ENCODE measurements around the gene JPT2.

DNA sequence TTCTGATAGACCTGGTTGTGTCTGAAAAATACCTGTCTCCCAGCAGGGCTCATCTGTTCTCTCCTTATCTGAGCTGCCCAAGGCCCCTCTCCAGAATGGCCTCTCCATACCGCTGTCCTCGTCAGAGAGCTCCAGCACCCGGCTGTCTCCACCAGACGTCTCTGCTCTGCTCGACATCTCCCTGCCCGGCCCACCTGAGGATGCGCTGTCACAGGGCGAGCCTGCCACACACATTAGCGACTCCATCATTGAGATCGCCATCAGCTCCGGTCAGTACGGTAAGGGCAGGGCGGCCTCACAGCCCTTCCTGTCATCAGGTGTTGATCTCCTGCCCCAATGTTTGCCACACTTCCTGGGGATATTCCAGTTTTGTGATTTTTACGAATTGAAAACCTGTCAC is 10.2 kb upstream of the JPT2 start:
- TF ChIP-seq, protein P1, sequence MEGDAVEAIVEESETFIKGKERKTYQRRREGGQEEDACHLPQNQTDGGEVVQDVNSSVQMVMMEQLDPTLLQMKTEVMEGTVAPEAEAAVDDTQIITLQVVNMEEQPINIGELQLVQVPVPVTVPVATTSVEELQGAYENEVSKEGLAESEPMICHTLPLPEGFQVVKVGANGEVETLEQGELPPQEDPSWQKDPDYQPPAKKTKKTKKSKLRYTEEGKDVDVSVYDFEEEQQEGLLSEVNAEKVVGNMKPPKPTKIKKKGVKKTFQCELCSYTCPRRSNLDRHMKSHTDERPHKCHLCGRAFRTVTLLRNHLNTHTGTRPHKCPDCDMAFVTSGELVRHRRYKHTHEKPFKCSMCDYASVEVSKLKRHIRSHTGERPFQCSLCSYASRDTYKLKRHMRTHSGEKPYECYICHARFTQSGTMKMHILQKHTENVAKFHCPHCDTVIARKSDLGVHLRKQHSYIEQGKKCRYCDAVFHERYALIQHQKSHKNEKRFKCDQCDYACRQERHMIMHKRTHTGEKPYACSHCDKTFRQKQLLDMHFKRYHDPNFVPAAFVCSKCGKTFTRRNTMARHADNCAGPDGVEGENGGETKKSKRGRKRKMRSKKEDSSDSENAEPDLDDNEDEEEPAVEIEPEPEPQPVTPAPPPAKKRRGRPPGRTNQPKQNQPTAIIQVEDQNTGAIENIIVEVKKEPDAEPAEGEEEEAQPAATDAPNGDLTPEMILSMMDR (IDR thresholded peaks at IDR 0.05): no peak
- TF ChIP-seq, protein P2, sequence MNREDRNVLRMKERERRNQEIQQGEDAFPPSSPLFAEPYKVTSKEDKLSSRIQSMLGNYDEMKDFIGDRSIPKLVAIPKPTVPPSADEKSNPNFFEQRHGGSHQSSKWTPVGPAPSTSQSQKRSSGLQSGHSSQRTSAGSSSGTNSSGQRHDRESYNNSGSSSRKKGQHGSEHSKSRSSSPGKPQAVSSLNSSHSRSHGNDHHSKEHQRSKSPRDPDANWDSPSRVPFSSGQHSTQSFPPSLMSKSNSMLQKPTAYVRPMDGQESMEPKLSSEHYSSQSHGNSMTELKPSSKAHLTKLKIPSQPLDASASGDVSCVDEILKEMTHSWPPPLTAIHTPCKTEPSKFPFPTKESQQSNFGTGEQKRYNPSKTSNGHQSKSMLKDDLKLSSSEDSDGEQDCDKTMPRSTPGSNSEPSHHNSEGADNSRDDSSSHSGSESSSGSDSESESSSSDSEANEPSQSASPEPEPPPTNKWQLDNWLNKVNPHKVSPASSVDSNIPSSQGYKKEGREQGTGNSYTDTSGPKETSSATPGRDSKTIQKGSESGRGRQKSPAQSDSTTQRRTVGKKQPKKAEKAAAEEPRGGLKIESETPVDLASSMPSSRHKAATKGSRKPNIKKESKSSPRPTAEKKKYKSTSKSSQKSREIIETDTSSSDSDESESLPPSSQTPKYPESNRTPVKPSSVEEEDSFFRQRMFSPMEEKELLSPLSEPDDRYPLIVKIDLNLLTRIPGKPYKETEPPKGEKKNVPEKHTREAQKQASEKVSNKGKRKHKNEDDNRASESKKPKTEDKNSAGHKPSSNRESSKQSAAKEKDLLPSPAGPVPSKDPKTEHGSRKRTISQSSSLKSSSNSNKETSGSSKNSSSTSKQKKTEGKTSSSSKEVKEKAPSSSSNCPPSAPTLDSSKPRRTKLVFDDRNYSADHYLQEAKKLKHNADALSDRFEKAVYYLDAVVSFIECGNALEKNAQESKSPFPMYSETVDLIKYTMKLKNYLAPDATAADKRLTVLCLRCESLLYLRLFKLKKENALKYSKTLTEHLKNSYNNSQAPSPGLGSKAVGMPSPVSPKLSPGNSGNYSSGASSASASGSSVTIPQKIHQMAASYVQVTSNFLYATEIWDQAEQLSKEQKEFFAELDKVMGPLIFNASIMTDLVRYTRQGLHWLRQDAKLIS (CRISPR knock-in tag; IDR thresholded peaks at IDR 0.05; ENCODE audit: borderline replicate concordance): no peak
- no peak for TF ChIP-seq CREM (CRISPR knock-in tag; IDR thresholded peaks at IDR 0.05)

All from WTC11 (cell line).